Choroid plexus epithelial cell (primary cell): Measurements from ENCODE around the gene SPINK9.

Experiments used
- DNase-seq: peaks from one replicate; pipeline ENCODE4 v3.0.0-alpha.2; 2010; ENCODE audit warnings: low read depth
- H3K4me3 ChIP-seq: 2 replicates; pipeline ENCODE4 v1.5.1; 2011; ENCODE audit warnings: low read depth, mild to moderate bottlenecking, control low read depth, low read length, moderate library complexity
- CTCF ChIP-seq: conservative IDR thresholded peaks from 2 replicates; pipeline ENCODE4 v1.5.1; 2011; ENCODE audit warnings: low read depth, mild to moderate bottlenecking, control low read depth, inconsistent platforms, low read length, moderate library complexity

Gene SPINK9

GRCh38 chr5:148388696-148389095, 53.3 kb downstream of the SPINK9 start:
- no peak for TF ChIP-seq CTCF
- peak; percentile 23 for DNase-seq
- no peak overlapping the region for H3K4me3 ChIP-seq
